Small intestine (tissue), 7 donors: ENCODE data around the gene KLHL25. TPM values are rescaled to one million over a fixed set of nuclear protein-coding genes. Genes with fewer than 3 reads are reported as not detected.
A peak's percentile ranks its signal among the peaks of the same experiment; 100 is the strongest.

Experiments
- DNase-seq, 2 donors: peaks; one replicate each; pipeline versions ENCODE4 v3.0.0 to v3.0.0-alpha.2; 2013
- FAIRE-seq: peaks from 2 replicates; lab custom pipeline; 2012; peaks lifted over from hg19 to GRCh38; lab: Jason Lieb, UNC
- H3K27ac ChIP-seq, 3 donors: one replicate each; pipeline ENCODE4 v1.5.1; 2013; ENCODE audit warnings: low read length in 2 of 3, mild to moderate bottlenecking in 2 of 3, control low read depth in 1 of 3, inconsistent platforms in 1 of 3, low read depth in 1 of 3, moderate library complexity in 1 of 3
- H3K27me3 ChIP-seq, 3 donors: one replicate each; pipeline ENCODE4 v1.6.1; 2013; ENCODE audit warnings: low read length in 3 of 3, inconsistent platforms in 1 of 3; ENCODE audit not compliant: control insufficient read depth in 3 of 3, insufficient read depth in 3 of 3
- H3K36me3 ChIP-seq, 3 donors: one replicate each; pipeline ENCODE4 v1.6.1; 2013; ENCODE audit warnings: low read length in 3 of 3, inconsistent platforms in 1 of 3, low read depth in 1 of 3, mild to moderate bottlenecking in 1 of 3, moderate library complexity in 1 of 3; ENCODE audit not compliant: control insufficient read depth in 3 of 3, insufficient read depth in 2 of 3
- H3K4me1 ChIP-seq, 3 donors: one replicate each; pipeline ENCODE4 v1.6.1; 2013; ENCODE audit warnings: low read length in 2 of 3, inconsistent platforms in 1 of 3, low read depth in 1 of 3, mild to moderate bottlenecking in 1 of 3, moderate library complexity in 1 of 3; ENCODE audit not compliant: control insufficient read depth in 3 of 3, insufficient read depth in 2 of 3
- H3K4me3 ChIP-seq, 3 donors: one replicate each; pipeline ENCODE4 v1.5.1; 2013; ENCODE audit warnings: low read length in 3 of 3, control low read depth in 1 of 3, inconsistent platforms in 1 of 3, low read depth in 1 of 3, mild to moderate bottlenecking in 1 of 3, moderate library complexity in 1 of 3
- H3K9me3 ChIP-seq, 2 donors: one replicate each; pipeline ENCODE4 v1.6.1; 2013; ENCODE audit warnings: low read depth in 1 of 2, low read length in 1 of 2; ENCODE audit not compliant: control insufficient read depth in 2 of 2, insufficient read depth in 1 of 2
- WGBS, 3 donors: extraction: QIAGEN DNeasy Blood & Tissue Kit; methylation state at CpG; one replicate each; pipeline ENCODE4 v1.1.7; 2013; 5-methylcytosine and 5-hydroxymethylcytosine counted together
- polyA plus RNA-seq, 4 donors: library from polyadenylated mRNA; stranded (reverse) in 3 of 4; unstranded in 1 of 4; fragments of 200-250 nt in 3 of 4; fragments of 120-200 nt in 1 of 4; gene quantifications; one replicate each; pipeline versions ENCODE4 v1.2.1 to v1.2.3, GENCODE V29; 2013
- donor health status: healthy with polysubstance abuse.
- donor health status: control.
- donor health status: control.
- donor health status: Bipolar disorder and iron deficiency.
- donor health status: healthy.

Gene KLHL25
- polyA plus RNA-seq, 4 donors = 4.2 to 9.5 (median 7.9) TPM

- peaks cover 16 to 25% (median 19%) of the 10 kb centered on the region in 3 donors for H3K4me1 ChIP-seq
- H3K27me3 ChIP-seq = no peaks in the 10 kb centered on the region
- FAIRE-seq (no peak), DNase-seq (peak; percentile 40 to 80)
- H3K27ac ChIP-seq = peak overlapping the region in 1 of 3 donors; percentile 25
- no peak overlapping the region for H3K4me3 ChIP-seq
- no peaks in the 10 kb centered on the region for H3K9me3 ChIP-seq
- 25 to 71% (median 56%) methylated on average over 12 of the region's 12 CpGs for WGBS, 3 donors
- H3K36me3 ChIP-seq = no peaks in the 10 kb centered on the region
Measured at GRCh38 chr15:85788771-85789495, 5.8 kb downstream of the KLHL25 start.

- no peak for DNase-seq
- peaks cover 9 to 18% (median 14%) of the 10 kb centered on the region in 3 donors for H3K4me1 ChIP-seq
- no peak overlapping the region for H3K4me3 ChIP-seq
- peak overlapping the region; percentile 15 to 65 (median 57) for H3K27ac ChIP-seq
- no peaks in the 10 kb centered on the region for H3K9me3 ChIP-seq
- FAIRE-seq = no peak
- peaks cover 0 to 3% (median 0%) of the 10 kb centered on the region in 3 donors for H3K36me3 ChIP-seq
- 43 to 75% (median 57%) methylated on average over 3 of the region's 3 CpGs for WGBS, 3 donors
- no peaks in the 10 kb centered on the region for H3K27me3 ChIP-seq
Measured at GRCh38 chr15:85786781-85787114, 8.0 kb downstream of the KLHL25 start.

GRCh38 chr15:85785887-85786780 lies 8.6 kb downstream of the KLHL25 start:
- no peak overlapping the region for H3K4me3 ChIP-seq
- peak; percentile 77 to 88 for DNase-seq
- WGBS, 3 donors = 34 to 53% (median 44%) methylated on average over 10 of the region's 10 CpGs

GRCh38 chr15:85782064-85782463 lies 12.7 kb downstream of the KLHL25 start:
- WGBS, 3 donors = 88 to 93% (median 92%) methylated on average over 6 of the region's 6 CpGs
- no peaks in the 10 kb centered on the region for H3K9me3 ChIP-seq
- DNase-seq (no peak), FAIRE-seq (no peak)
- peaks cover 0 to 9% (median 0%) of the 10 kb centered on the region in 3 donors for H3K36me3 ChIP-seq
- H3K4me3 ChIP-seq = no peak overlapping the region
- H3K27ac ChIP-seq = no peak overlapping the region
- no peaks in the 10 kb centered on the region for H3K27me3 ChIP-seq
- H3K4me1 ChIP-seq = peaks cover 9 to 15% (median 14%) of the 10 kb centered on the region in 3 donors

More at GRCh38 chr15:85785887-85786780, 8.6 kb downstream of the KLHL25 start:
- H3K27ac ChIP-seq = peak overlapping the region; percentile 15 to 65 (median 57)
- H3K27me3 ChIP-seq = no peaks in the 10 kb centered on the region
- H3K36me3 ChIP-seq = peaks cover 0 to 4% (median 0%) of the 10 kb centered on the region in 3 donors
- no peak for FAIRE-seq
- no peaks in the 10 kb centered on the region for H3K9me3 ChIP-seq
- peaks cover 9 to 18% (median 14%) of the 10 kb centered on the region in 3 donors for H3K4me1 ChIP-seq

GRCh38 chr15:85781099-85781498 lies 13.6 kb downstream of the KLHL25 start:
- Histone ChIP-seq H3K36me3 (peaks cover 0 to 9% (median 0%) of the 10 kb centered on the region in 3 donors), H3K27me3 (no peaks in the 10 kb centered on the region), H3K4me3 (no peak overlapping the region), H3K4me1 (peaks cover 3 to 8% (median 6%) of the 10 kb centered on the region in 3 donors), H3K27ac (no peak overlapping the region), H3K9me3 (no peaks in the 10 kb centered on the region)
- 66 to 82% (median 67%) methylated on average over 7 of the region's 7 CpGs for WGBS, 3 donors
- DNase-seq = no peak
- FAIRE-seq = no peak

- peaks cover 0 to 1% (median 1%) of the 10 kb centered on the region in 3 donors for H3K4me1 ChIP-seq
- no peak for FAIRE-seq
- no peak for DNase-seq
- 88 to 91% (median 91%) methylated on average over 8 of the region's 8 CpGs for WGBS, 3 donors
- no peak overlapping the region for H3K27ac ChIP-seq
- H3K9me3 ChIP-seq = no peaks in the 10 kb centered on the region
- peaks cover 0 to 9% (median 0%) of the 10 kb centered on the region in 3 donors for H3K36me3 ChIP-seq
- H3K27me3 ChIP-seq = no peaks in the 10 kb centered on the region
- no peak overlapping the region for H3K4me3 ChIP-seq
Measured at GRCh38 chr15:85780225-85780985, 14.3 kb downstream of the KLHL25 start.

GRCh38 chr15:85779249-85779648 lies 15.5 kb downstream of the KLHL25 start:
- no peak for FAIRE-seq
- H3K27me3 ChIP-seq = no peaks in the 10 kb centered on the region
- no peaks in the 10 kb centered on the region for H3K4me1 ChIP-seq
- WGBS, 3 donors = 96 to 97% (median 96%) methylated on average over 1 of the region's 1 CpG
- no peak overlapping the region for H3K4me3 ChIP-seq
- H3K36me3 ChIP-seq = peaks cover 0 to 9% (median 0%) of the 10 kb centered on the region in 3 donors
- no peak overlapping the region for H3K27ac ChIP-seq
- DNase-seq = no peak
- H3K9me3 ChIP-seq = no peaks in the 10 kb centered on the region
